WI38 (cell line): ENCODE data around the gene CTAGE1.
"Not testable (repeated sequence)": the region's sequence is repeated elsewhere in the genome, so short reads cannot be mapped to it uniquely, and the experiment has no call there.

Experiments
- H3K4me3 ChIP-seq: 2 replicates; pipeline ENCODE4 v1.5.1; 2011; ENCODE audit warnings: low read depth, mild to moderate bottlenecking, control low read depth, low read length
- CTCF ChIP-seq: IDR thresholded peaks from 2 replicates; pipeline ENCODE4 v1.5.1; 2012; ENCODE audit warnings: low read depth, mild to moderate bottlenecking, control low read depth, low read length

CTAGE1 gene

GRCh38 chr18:22456116-22456480 lies 38.4 kb upstream of the CTAGE1 start:
- TF ChIP-seq CTCF: no peak
- no peak overlapping the region for H3K4me3 ChIP-seq

GRCh38 chr18:22455425-22456115 lies 37.9 kb upstream of the CTAGE1 start:
- no peak for TF ChIP-seq CTCF
- no peak overlapping the region for H3K4me3 ChIP-seq

- no peak overlapping the region for H3K4me3 ChIP-seq
- TF ChIP-seq CTCF: no peak
These were observed 35.6 kb upstream of the CTAGE1 start for GRCh38 chr18:22453315-22453714.

- H3K4me3 ChIP-seq: no peak overlapping the region
- TF ChIP-seq CTCF: no peak
These were observed 34.5 kb upstream of the CTAGE1 start for GRCh38 chr18:22452226-22452668.

GRCh38 chr18:22451796-22452195 lies 34.1 kb upstream of the CTAGE1 start:
- TF ChIP-seq CTCF: no peak
- no peak overlapping the region for H3K4me3 ChIP-seq

GRCh38 chr18:22450766-22451165 lies 33.1 kb upstream of the CTAGE1 start:
- H3K4me3 ChIP-seq: not testable (repeated sequence)

GRCh38 chr18:22450318-22450717 lies 32.6 kb upstream of the CTAGE1 start:
- not testable (repeated sequence) for H3K4me3 ChIP-seq

- not testable (repeated sequence) for H3K4me3 ChIP-seq
These were observed 32.0 kb upstream of the CTAGE1 start for GRCh38 chr18:22449753-22450152.

GRCh38 chr18:22448238-22448637 lies 30.5 kb upstream of the CTAGE1 start:
- no peak overlapping the region for H3K4me3 ChIP-seq
- no peak for TF ChIP-seq CTCF
